Measurements from ENCODE around the gene PHLDA2. TPM values are rescaled to one million over a fixed set of nuclear protein-coding genes. Genes with fewer than 3 reads are reported as not detected.

PHLDA2 gene
- polyA plus RNA-seq, 1 donor (not counting 4 experiments of a cell fraction or from before 2014, with no cell fraction given), result 24.3 TPM

- FAIRE-seq, result no peak
- Histone ChIP-seq H2AFZ (ENCODE audit: control insufficient read depth, low read length) (peak overlapping the region; percentile 68), H3K9me3 (ENCODE audit: control insufficient read depth, low read depth, low read length) (no peaks in the 10 kb centered on the region)
Measured at GRCh38 chr11:2929531-2929949, 320 bp upstream of the PHLDA2 start.

DNA sequence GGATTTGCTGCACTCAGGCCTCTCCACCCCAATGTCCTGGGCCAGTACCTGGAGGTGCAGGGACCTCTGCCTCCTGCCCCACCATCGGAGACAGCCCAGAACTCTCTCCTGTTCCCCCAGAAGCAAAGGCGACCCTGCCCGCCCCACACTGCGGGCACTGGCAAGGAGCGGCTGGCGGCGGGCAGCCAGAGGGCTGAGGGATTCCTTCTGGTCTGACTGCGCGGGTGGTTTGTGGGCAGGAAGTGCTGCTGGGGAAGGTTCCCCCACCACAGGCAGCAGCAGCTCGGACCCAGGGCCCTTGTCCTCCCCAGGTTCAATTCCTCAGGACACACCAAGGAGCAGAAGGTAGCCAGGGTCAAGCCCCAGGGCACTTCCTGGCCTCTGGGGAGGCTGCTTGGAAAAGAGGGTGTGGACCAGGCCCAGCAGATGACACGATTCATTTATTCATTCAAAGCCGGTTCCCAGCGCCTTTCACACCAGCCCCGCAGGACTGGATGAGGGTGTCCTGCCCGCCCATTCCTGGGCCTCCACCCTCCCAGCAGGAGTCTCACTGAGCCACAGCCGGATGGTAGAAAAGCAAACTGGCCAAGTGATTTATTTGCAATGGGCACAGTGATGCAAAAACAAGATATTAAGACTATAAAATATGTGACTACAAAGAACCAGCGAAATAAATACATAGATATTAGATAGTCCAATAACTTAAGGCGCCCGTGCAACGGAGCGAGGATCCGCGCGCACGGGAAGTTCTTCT lies 1.2 kb downstream of the PHLDA2 start:
- H3K9ac ChIP-seq (ENCODE audit: control insufficient read depth, extremely low read depth, insufficient read depth, low read length), result peak overlapping the region; percentile 91
- peak overlapping the region; percentile 82 for H3K27ac ChIP-seq (ENCODE audit: control insufficient read depth, insufficient read depth, low read length)
- H2AFZ ChIP-seq (ENCODE audit: control insufficient read depth, low read length), result no peak overlapping the region
- peak overlapping the region; percentile 82 to 97 (median 90) for H3K4me3 ChIP-seq (ENCODE audit: control insufficient read depth in 2 of 3, extremely low read depth in 1 of 3, insufficient read depth in 2 of 3, low read depth in 1 of 3, low read length in 3 of 3)
- H3K9me1 ChIP-seq (ENCODE audit: control insufficient read depth, extremely low read depth, insufficient read depth, low read length), result peaks cover 3% of the 10 kb centered on the region
- no peak for TF ChIP-seq EZH2 (IDR thresholded peaks at IDR 0.05; ENCODE audit: low read length)
- TF ChIP-seq, protein P1, sequence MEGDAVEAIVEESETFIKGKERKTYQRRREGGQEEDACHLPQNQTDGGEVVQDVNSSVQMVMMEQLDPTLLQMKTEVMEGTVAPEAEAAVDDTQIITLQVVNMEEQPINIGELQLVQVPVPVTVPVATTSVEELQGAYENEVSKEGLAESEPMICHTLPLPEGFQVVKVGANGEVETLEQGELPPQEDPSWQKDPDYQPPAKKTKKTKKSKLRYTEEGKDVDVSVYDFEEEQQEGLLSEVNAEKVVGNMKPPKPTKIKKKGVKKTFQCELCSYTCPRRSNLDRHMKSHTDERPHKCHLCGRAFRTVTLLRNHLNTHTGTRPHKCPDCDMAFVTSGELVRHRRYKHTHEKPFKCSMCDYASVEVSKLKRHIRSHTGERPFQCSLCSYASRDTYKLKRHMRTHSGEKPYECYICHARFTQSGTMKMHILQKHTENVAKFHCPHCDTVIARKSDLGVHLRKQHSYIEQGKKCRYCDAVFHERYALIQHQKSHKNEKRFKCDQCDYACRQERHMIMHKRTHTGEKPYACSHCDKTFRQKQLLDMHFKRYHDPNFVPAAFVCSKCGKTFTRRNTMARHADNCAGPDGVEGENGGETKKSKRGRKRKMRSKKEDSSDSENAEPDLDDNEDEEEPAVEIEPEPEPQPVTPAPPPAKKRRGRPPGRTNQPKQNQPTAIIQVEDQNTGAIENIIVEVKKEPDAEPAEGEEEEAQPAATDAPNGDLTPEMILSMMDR (optimal IDR thresholded peaks at IDR 0.05 in 1 of 3, IDR thresholded peaks at IDR 0.05 in 1 of 3, conservative IDR thresholded peaks at IDR 0.05 in 1 of 3; ENCODE audit: extremely low read depth in 1 of 3, insufficient read depth in 2 of 3, low read length in 3 of 3), result no peak
- DNase-seq (ENCODE audit: low read depth, low spot score), result no peak
- no peaks in the 10 kb centered on the region for H3K27me3 ChIP-seq (ENCODE audit: control insufficient read depth, extremely low read depth, insufficient read depth, low read length)
- FAIRE-seq, result no peak
- peaks cover 36% of the 10 kb centered on the region for H3K4me1 ChIP-seq (ENCODE audit: control insufficient read depth, extremely low read depth, insufficient read depth, low read length)
- H3K36me3 ChIP-seq (ENCODE audit: control insufficient read depth in 2 of 2, extremely low read depth in 1 of 2, insufficient read depth in 2 of 2, low read length in 2 of 2), result peaks cover 2 to 7% of the 10 kb centered on the region in 2 experiments
- no peaks in the 10 kb centered on the region for H3K9me3 ChIP-seq (ENCODE audit: control insufficient read depth, low read depth, low read length)
- peaks cover 12% of the 10 kb centered on the region for H4K20me1 ChIP-seq (ENCODE audit: control insufficient read depth, extremely low read depth, insufficient read depth, low read length)
- peak overlapping the region; percentile 94 for H3K4me2 ChIP-seq (ENCODE audit: control insufficient read depth, extremely low read depth, insufficient read depth, low read depth, low read length)
- peaks cover 26% of the 10 kb centered on the region for H3K79me2 ChIP-seq (ENCODE audit: control insufficient read depth, insufficient read depth, low read length)
- dilution Hi-C loops (cut with MboI; ENCODE audit: extremely low pct_ligation_motif_present, low sequenced_read_pairs), result no loop called here

More at GRCh38 chr11:2929531-2929949, 320 bp upstream of the PHLDA2 start:
- Histone ChIP-seq H3K27ac (ENCODE audit: control insufficient read depth, insufficient read depth, low read length) (peak overlapping the region; percentile 88), H4K20me1 (ENCODE audit: control insufficient read depth, extremely low read depth, insufficient read depth, low read length) (peaks cover 12% of the 10 kb centered on the region), H3K4me2 (ENCODE audit: control insufficient read depth, extremely low read depth, insufficient read depth, low read depth, low read length) (peak overlapping the region; percentile 91), H3K36me3 (ENCODE audit: control insufficient read depth in 2 of 2, extremely low read depth in 1 of 2, insufficient read depth in 2 of 2, low read length in 2 of 2) (peaks cover 2 to 7% of the 10 kb centered on the region in 2 experiments), H3K4me1 (ENCODE audit: control insufficient read depth, extremely low read depth, insufficient read depth, low read length) (peaks cover 47% of the 10 kb centered on the region), H3K79me2 (ENCODE audit: control insufficient read depth, insufficient read depth, low read length) (peaks cover 26% of the 10 kb centered on the region), H3K9me1 (ENCODE audit: control insufficient read depth, extremely low read depth, insufficient read depth, low read length) (peaks cover 3% of the 10 kb centered on the region), H3K4me3 (ENCODE audit: control insufficient read depth in 2 of 3, extremely low read depth in 1 of 3, insufficient read depth in 2 of 3, low read depth in 1 of 3, low read length in 3 of 3) (peak overlapping the region; percentile 60 to 90 (median 64)), H3K9ac (ENCODE audit: control insufficient read depth, extremely low read depth, insufficient read depth, low read length) (peak overlapping the region; percentile 91), H3K27me3 (ENCODE audit: control insufficient read depth, extremely low read depth, insufficient read depth, low read length) (no peaks in the 10 kb centered on the region)
- TF ChIP-seq, protein P1 (optimal IDR thresholded peaks at IDR 0.05 in 1 of 3, IDR thresholded peaks at IDR 0.05 in 1 of 3, conservative IDR thresholded peaks at IDR 0.05 in 1 of 3; ENCODE audit: extremely low read depth in 1 of 3, insufficient read depth in 2 of 3, low read length in 3 of 3), result no peak
- TF ChIP-seq EZH2 (IDR thresholded peaks at IDR 0.05; ENCODE audit: low read length), result no peak
- dilution Hi-C loops (cut with MboI; ENCODE audit: extremely low pct_ligation_motif_present, low sequenced_read_pairs), result no loop called here
- no peak for DNase-seq (ENCODE audit: low read depth, low spot score)

All from keratinocyte (primary cell).